PC-9 (cell line): ENCODE data around the gene ZNF212. TPM values are rescaled to one million over a fixed set of nuclear protein-coding genes. Genes with fewer than 3 reads are reported as not detected.
"Not testable (repeated sequence)": the region's sequence is repeated elsewhere in the genome, so short reads cannot be mapped to it uniquely, and the experiment has no call there.

Experiments
- BruUV-seq: library from RNA; stranded (reverse); fragments of 400-500 nt; replicated peaks from 2 replicates; lab custom pipeline; 2021; lab: Mats Ljungman, UMichigan
- CTCF ChIA-PET: fragments of 300-600 bp; sonication (Branson Sonifier 250); formaldehyde crosslinking; loops from one replicate; lab custom pipeline; 2022; ENCODE audit warnings: antibody characterized with exemption; lab: Charles Lee
- POLR2A ChIA-PET: fragments of 300-600 bp; sonication (Branson Sonifier 250); formaldehyde crosslinking; loops from one replicate; lab custom pipeline; 2022; ENCODE audit warnings: antibody characterized with exemption; ENCODE audit not compliant: unreplicated experiment; lab: Charles Lee
- DNase-seq, 2 experiments: peaks; one replicate each; pipeline versions ENCODE4 v3.0.0 to v3.0.0-alpha.2; 2015 to 2022; ENCODE audit warnings: mixed read lengths in 1 of 2
- H2AFZ ChIP-seq: fragments of 200-600 bp; sonication (generic); 2 replicates; pipeline ENCODE4 v1.8.1; 2017; ENCODE audit warnings: antibody characterized with exemption
- H3F3A ChIP-seq: fragments of 200-600 bp; sonication (generic); 2 replicates; pipeline ENCODE4 v1.8.1; 2017; ENCODE audit warnings: antibody characterized with exemption, mild to moderate bottlenecking, low read depth; ENCODE audit not compliant: insufficient read depth
- H3K27ac ChIP-seq: fragments of 200-600 bp; sonication (generic); 2 replicates; pipeline ENCODE4 v1.6.1; 2016; ENCODE audit warnings: mixed run types
- H3K27me3 ChIP-seq: fragments of 200-600 bp; sonication (generic); 2 replicates; pipeline ENCODE4 v1.6.1; 2016; ENCODE audit warnings: low read depth, mixed run types; ENCODE audit not compliant: insufficient read depth
- H3K36me3 ChIP-seq: fragments of 200-600 bp; sonication (generic); 2 replicates; pipeline ENCODE4 v1.6.1; 2016; ENCODE audit warnings: low read depth, mixed run types
- H3K4me1 ChIP-seq: fragments of 200-600 bp; sonication (generic); replicated peaks from 2 replicates; pipeline ENCODE4 v1.6.1; 2016; ENCODE audit warnings: mixed run types; ENCODE audit not compliant: insufficient read depth
- H3K4me2 ChIP-seq: fragments of 200-600 bp; sonication (generic); 2 replicates; pipeline ENCODE4 v1.6.1; 2017; ENCODE audit warnings: mixed run types
- H3K4me3 ChIP-seq: fragments of 200-600 bp; sonication (generic); 2 replicates; pipeline ENCODE4 v1.6.1; 2016; ENCODE audit warnings: mixed run types
- H3K79me2 ChIP-seq: fragments of 200-600 bp; sonication (generic); 2 replicates; pipeline ENCODE4 v1.6.1; 2017; ENCODE audit warnings: low read depth, mixed run types
- H3K9me2 ChIP-seq: fragments of 200-600 bp; sonication (generic); 2 replicates; pipeline ENCODE4 v1.8.1; 2017; ENCODE audit warnings: mild to moderate bottlenecking; ENCODE audit not compliant: insufficient read depth
- H3K9me3 ChIP-seq: fragments of 200-600 bp; sonication (generic); 2 replicates; pipeline ENCODE4 v1.8.1; 2016; ENCODE audit warnings: low read depth; ENCODE audit not compliant: insufficient read depth
- H4K20me1 ChIP-seq: fragments of 200-600 bp; sonication (generic); 2 replicates; pipeline ENCODE4 v1.8.1; 2017; ENCODE audit not compliant: insufficient read depth
- CTCF ChIP-seq: fragments of 200-600 bp; sonication (generic); conservative IDR thresholded peaks from 2 replicates; pipeline ENCODE4 v1.6.1; 2017; ENCODE audit warnings: mixed run types, antibody characterized with exemption, mild to moderate bottlenecking, moderate library complexity
- EZH2 ChIP-seq: fragments of 200-600 bp; sonication (generic); IDR thresholded peaks from 2 replicates; pipeline ENCODE4 v1.8.0; 2017; ENCODE audit warnings: antibody characterized with exemption, low read depth
- intact Hi-C: fragments of 100-400 bp; cut with micrococcal nuclease; formaldehyde crosslinking; loops from one replicate; pipeline ENCODE4 v1.10.0; 2022; ENCODE audit not compliant: unreplicated experiment
- total RNA-seq: library from RNA; stranded (reverse); gene quantifications from 2 replicates; pipeline ENCODE4 v1.2.3, GENCODE V29; 2021

The ZNF212 gene
- total RNA-seq, 1 experiment from 2014 or later: 16.9 TPM

DNA sequence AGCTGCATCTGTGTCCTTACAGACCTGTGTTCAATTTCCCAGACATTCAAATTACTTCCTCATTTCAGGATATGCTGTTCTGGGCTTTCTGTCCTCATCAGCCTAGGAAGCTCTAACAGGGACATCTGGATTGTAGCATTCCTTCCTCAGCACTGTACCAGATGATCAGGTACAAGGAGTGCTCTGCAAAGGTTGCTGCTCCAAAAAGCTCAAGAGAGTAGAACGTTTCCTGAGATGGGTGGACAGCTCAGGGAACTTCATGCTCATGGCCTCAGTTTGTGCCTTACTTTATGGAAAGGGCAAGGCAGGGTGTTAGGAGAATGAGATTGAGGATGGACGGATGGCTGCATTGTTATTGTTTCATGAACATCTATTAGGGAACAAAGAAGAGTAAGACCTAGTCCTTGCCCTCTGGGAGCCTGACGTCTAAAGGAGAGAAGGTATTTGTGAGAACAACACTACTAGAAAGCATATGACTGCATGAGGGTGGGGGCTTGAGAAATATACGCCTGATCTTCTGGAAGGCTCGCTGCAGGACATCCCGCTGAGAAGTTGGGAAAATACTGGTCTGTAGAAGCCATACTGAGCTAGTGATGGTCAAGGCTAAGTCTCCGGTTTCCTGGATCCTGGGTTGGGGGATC, 10.5 kb upstream of the ZNF212 start:
- CTCF ChIA-PET: interaction anchor here (0.7 kb wide), 1 partner anchor 39 kb away, joined by 3 read pairs; no protein-coding TSS in a partner anchor
- Histone ChIP-seq H3K27ac (no peak overlapping the region), H4K20me1 (no peaks in the 10 kb centered on the region), H3K4me3 (no peak overlapping the region), H2AFZ (no peak overlapping the region), H3F3A (peaks cover 49% of the 10 kb centered on the region), H3K36me3 (no peaks in the 10 kb centered on the region), H3K4me1 (peaks cover 32% of the 10 kb centered on the region), H3K27me3 (no peaks in the 10 kb centered on the region), H3K9me2 (no peaks in the 10 kb centered on the region), H3K9me3 (no peaks in the 10 kb centered on the region), H3K4me2 (no peak overlapping the region), H3K79me2 (no peaks in the 10 kb centered on the region)
- TF ChIP-seq EZH2 (no peak), CTCF (no peak)
- POLR2A ChIA-PET: interaction anchor here (0.5 to 0.6 kb wide), 2 partner anchors 12 to 36 kb away, joined by 4 to 6 read pairs; no protein-coding TSS in a partner anchor
- DNase-seq: no peak
- intact Hi-C loops: no loop called here
- TSS peak; percentile 9 for BruUV-seq

DNA sequence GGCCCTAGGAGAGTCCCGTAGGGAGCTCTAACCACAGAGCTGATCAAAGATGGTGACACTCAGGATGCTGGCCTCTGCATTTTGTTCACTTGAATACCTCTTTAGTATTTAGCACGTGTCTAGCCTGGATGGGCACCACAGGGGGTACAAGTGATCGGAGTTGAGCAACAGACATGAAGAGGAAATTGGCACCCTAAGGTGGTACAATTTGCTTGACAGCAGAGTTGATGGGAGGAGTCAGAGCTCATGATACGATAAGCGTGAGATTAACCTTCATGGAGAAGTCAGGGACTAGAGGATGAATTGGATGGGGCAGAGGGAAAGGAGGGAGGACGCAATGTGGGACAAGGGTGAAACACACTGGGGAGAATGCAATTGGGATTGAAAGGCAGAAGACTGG, 9.9 kb upstream of the ZNF212 start:
- peaks cover 38% of the 10 kb centered on the region for H3K4me1 ChIP-seq
- no peaks in the 10 kb centered on the region for H3K79me2 ChIP-seq
- TF ChIP-seq EZH2 (no peak), CTCF (no peak)
- no peak overlapping the region for H3K4me3 ChIP-seq
- H3K9me2 ChIP-seq: no peaks in the 10 kb centered on the region
- intact Hi-C loops: no loop called here
- H2AFZ ChIP-seq: no peak overlapping the region
- CTCF ChIA-PET: interaction anchor here (0.7 kb wide), 1 partner anchor 38 kb away, joined by 3 read pairs; no protein-coding TSS in a partner anchor
- H3K27ac ChIP-seq: no peak overlapping the region
- POLR2A ChIA-PET: interaction anchor here (0.5 to 0.6 kb wide), 2 partner anchors 13 to 36 kb away, joined by 4 to 6 read pairs; no protein-coding TSS in a partner anchor
- DNase-seq: no peak
- H3K4me2 ChIP-seq: no peak overlapping the region
- H3K36me3 ChIP-seq: no peaks in the 10 kb centered on the region
- peaks cover 55% of the 10 kb centered on the region for H3F3A ChIP-seq
- no peaks in the 10 kb centered on the region for H3K27me3 ChIP-seq
- no TSS peak for BruUV-seq
- H4K20me1 ChIP-seq: no peaks in the 10 kb centered on the region
- no peaks in the 10 kb centered on the region for H3K9me3 ChIP-seq

DNA sequence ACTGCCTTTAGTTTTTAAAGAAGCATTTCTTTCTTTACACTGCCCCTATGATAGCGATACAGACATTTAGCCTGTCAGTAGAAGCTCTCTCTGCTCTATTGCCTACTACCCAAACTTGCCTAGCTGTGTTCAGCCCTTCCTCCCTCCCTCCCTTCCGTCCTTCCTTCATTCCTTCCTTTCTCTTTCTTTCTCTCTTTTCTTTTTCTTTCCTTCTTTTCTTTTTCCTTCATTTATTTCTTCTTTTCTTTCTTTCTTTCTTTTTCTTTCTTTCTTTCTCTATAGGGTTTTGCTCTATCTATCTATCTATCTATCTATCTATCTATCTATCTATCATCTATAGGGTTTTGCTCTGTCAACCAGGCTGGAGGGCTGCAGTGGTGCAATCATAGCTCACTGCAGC, 7.1 kb upstream of the ZNF212 start:
- ChIA-PET CTCF (interaction anchor here (0.6 kb wide), 1 partner anchor 174 kb away, joined by 4 read pairs; no protein-coding TSS in a partner anchor), POLR2A (interaction anchor here (0.6 to 0.7 kb wide), 2 partner anchors 42 to 106 kb away, joined by 5 to 9 read pairs; no protein-coding TSS in a partner anchor)
- no peaks in the 10 kb centered on the region for H4K20me1 ChIP-seq
- no peaks in the 10 kb centered on the region for H3K9me2 ChIP-seq
- peaks cover 53% of the 10 kb centered on the region for H3K4me1 ChIP-seq
- intact Hi-C loops: no loop called here
- no peaks in the 10 kb centered on the region for H3K27me3 ChIP-seq
- peak overlapping the region; percentile 93 for H3K27ac ChIP-seq
- H3K4me2 ChIP-seq: peak overlapping the region; percentile 77
- peaks cover 62% of the 10 kb centered on the region for H3F3A ChIP-seq
- DNase-seq: no peak
- no peaks in the 10 kb centered on the region for H3K79me2 ChIP-seq
- no peak overlapping the region for H2AFZ ChIP-seq
- no peaks in the 10 kb centered on the region for H3K36me3 ChIP-seq
- H3K9me3 ChIP-seq: no peaks in the 10 kb centered on the region
- no TSS peak for BruUV-seq
- no peak for TF ChIP-seq CTCF
- no peak for TF ChIP-seq EZH2
- no peak overlapping the region for H3K4me3 ChIP-seq

DNA sequence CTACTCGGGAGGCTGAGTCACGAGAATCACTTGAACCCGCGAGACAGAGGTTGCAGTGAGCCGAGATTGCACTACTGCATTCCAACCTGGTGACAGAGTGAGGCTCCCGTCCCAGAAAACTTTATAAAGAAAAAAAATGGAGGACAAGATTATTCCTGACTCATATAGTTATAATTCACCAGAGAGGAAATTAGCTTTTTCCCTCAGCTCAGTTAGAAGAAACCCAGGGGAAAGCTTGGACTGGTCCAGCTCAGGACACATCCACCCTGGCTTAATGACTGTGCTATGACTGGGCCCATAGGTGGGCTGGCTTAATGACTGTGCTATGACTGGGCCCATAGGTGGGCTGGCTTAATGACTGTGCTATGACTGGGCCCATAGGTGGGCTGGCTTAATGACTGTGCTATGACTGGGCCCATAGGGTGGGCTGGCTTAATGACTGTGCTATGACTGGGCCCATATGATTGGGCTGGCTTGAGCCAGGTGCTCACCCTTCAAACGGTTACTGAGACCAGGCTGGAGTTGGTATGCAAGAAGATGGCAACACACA, 5.7 kb upstream of the ZNF212 start:
- peak overlapping the region; percentile 66 for H2AFZ ChIP-seq
- not testable (repeated sequence) for H3K9me3 ChIP-seq, H3K27me3 ChIP-seq, H3K79me2 ChIP-seq, H3K9me2 ChIP-seq, H4K20me1 ChIP-seq, H3K36me3 ChIP-seq, BruUV-seq
- H3F3A ChIP-seq: peaks cover 62% of the 10 kb centered on the region
- intact Hi-C loops: loop anchor here (1.0 kb wide), 1 partner anchor 88 kb away; no protein-coding TSS in a partner anchor
- peak overlapping the region; percentile 27; the same call in 1 of the 2 replicates for H3K4me3 ChIP-seq
- peak overlapping the region; percentile 93 for H3K27ac ChIP-seq
- H3K4me2 ChIP-seq: peak overlapping the region; percentile 77
- CTCF ChIA-PET: interaction anchor here (0.5 to 1.2 kb wide), 4 partner anchors 85 to 228 kb away, joined by 3 to 6 read pairs (median 4); no protein-coding TSS in a partner anchor
- DNase-seq: peak; percentile 76 to 91
- POLR2A ChIA-PET: interaction anchor here (0.5 to 0.7 kb wide), 3 partner anchors 20 to 514 kb away, joined by 3 to 6 read pairs (median 4); no protein-coding TSS in a partner anchor
- peaks cover 65% of the 10 kb centered on the region for H3K4me1 ChIP-seq
